Gastroesophageal sphincter (tissue), 4 donors: ENCODE data around the gene TMEM86A. TPM values are rescaled to one million over a fixed set of nuclear protein-coding genes. Genes with fewer than 3 reads are reported as not detected.

Experiments used
- ATAC-seq: fragments of 150-250 bp; one replicate; pipeline ENCODE4 v1.9.1; 2016; ENCODE audit warnings: mild to moderate bottlenecking, moderate library complexity
- H3K27ac ChIP-seq, 4 donors: fragments of 200-600 bp; sonication (generic) in 3 of 4; 1 replicate in 3 of 4; 2 replicates in 1 of 4; pipeline ENCODE4 v1.5.1; 2016 to 2019
- H3K27me3 ChIP-seq: fragments of 200-600 bp; sonication (generic); one replicate; pipeline ENCODE4 v1.5.1; 2019
- H3K36me3 ChIP-seq, 2 donors: fragments of 200-600 bp; sonication (generic); one replicate each; pipeline ENCODE4 v1.5.1; 2019; ENCODE audit warnings: control low read depth in 1 of 2
- H3K4me1 ChIP-seq, 3 donors: fragments of 200-600 bp; sonication (generic); 1 replicate in 2 of 3; 2 replicates in 1 of 3; pipeline ENCODE4 v1.5.1; 2016 to 2019; ENCODE audit warnings: control low read depth in 2 of 3
- H3K4me3 ChIP-seq, 2 donors: fragments of 200-600 bp; sonication (generic); one replicate each; pipeline ENCODE4 v1.5.1; 2019; ENCODE audit warnings: mild to moderate bottlenecking in 1 of 2, moderate library complexity in 1 of 2
- H3K9me3 ChIP-seq, 3 donors: fragments of 200-600 bp; sonication (generic); one replicate each; pipeline ENCODE4 v1.5.1; 2017 to 2019; ENCODE audit warnings: control low read depth in 2 of 3
- CTCF ChIP-seq, 4 experiments: fragments of 200-600 bp in 2 of 4; fragments of 450-650 bp in 2 of 4; sonication (generic) in 1 of 4; IDR thresholded peaks; one replicate each; pipeline ENCODE4 v1.5.1; 2017 to 2019; ENCODE audit warnings: antibody characterized with exemption in 4 of 4, mild to moderate bottlenecking in 2 of 4, moderate library complexity in 2 of 4
- EP300 ChIP-seq: sonication (generic); formaldehyde crosslinking; IDR thresholded peaks from one replicate; pipeline ENCODE4 v1.6.1; 2017; ENCODE audit warnings: antibody characterized with exemption, mild to moderate bottlenecking
- POLR2A ChIP-seq, 2 donors: fragments of 450-650 bp; IDR thresholded peaks; one replicate each; pipeline ENCODE4 v1.6.1; 2017; ENCODE audit warnings: antibody characterized with exemption in 2 of 2, mild to moderate bottlenecking in 2 of 2, moderate library complexity in 1 of 2
- POLR2AphosphoS5 ChIP-seq: sonication (generic); formaldehyde crosslinking; IDR thresholded peaks from one replicate; pipeline ENCODE4 v1.6.1; 2017; ENCODE audit warnings: antibody characterized with exemption
- WGBS, 2 donors: methylation state at CpG; one replicate each; pipeline ENCODE4 v1.1.5; 2018; ENCODE audit warnings: low coverage in 1 of 2; 5-methylcytosine and 5-hydroxymethylcytosine counted together
- total RNA-seq, 4 donors: library from RNA; depleted of rRNA; stranded (reverse); fragments of >200 nt; gene quantifications; one replicate each; pipeline ENCODE4 v1.1.0, GENCODE V29; 2016

TMEM86A gene
- total RNA-seq, 4 donors from 2014 or later, result 2.6 to 5.5 (median 3.1) TPM

- no peak for ATAC-seq
Observed at GRCh38 chr11:18700872-18701271, 2.3 kb downstream of the TMEM86A start.

GRCh38 chr11:18701614-18702216 lies 3.1 kb downstream of the TMEM86A start:
- Histone ChIP-seq H3K36me3 (peaks cover 0 to 24% of the 10 kb centered on the region in 2 donors), H3K9me3 (no peaks in the 10 kb centered on the region), H3K27me3 (no peaks in the 10 kb centered on the region), H3K4me1 (peaks cover 0 to 47% (median 6%) of the 10 kb centered on the region in 3 donors), H3K27ac (no peak overlapping the region), H3K4me3 (no peak overlapping the region)
- ATAC-seq, result no peak
- TF ChIP-seq EP300 (no peak), CTCF (IDR thresholded peaks at IDR 0.05) (no peak), POLR2AphosphoS5 (no peak), POLR2A (IDR thresholded peaks at IDR 0.05) (no peak)
- 100% methylated on average over 1 to 2 of the region's 17 CpGs for WGBS, 2 donors

More at GRCh38 chr11:18700872-18701271, 2.3 kb downstream of the TMEM86A start:
- Histone ChIP-seq H3K36me3 (peaks cover 0 to 24% of the 10 kb centered on the region in 2 donors), H3K4me1 (peaks cover 0 to 39% (median 6%) of the 10 kb centered on the region in 3 donors), H3K9me3 (no peaks in the 10 kb centered on the region), H3K27me3 (no peaks in the 10 kb centered on the region), H3K4me3 (no peak overlapping the region), H3K27ac (no peak overlapping the region)
- WGBS, 2 donors, result 92% methylated on average over 6 of the region's 7 CpGs; no CpG with 5 or more reads in 1 of the 2 donors
- TF ChIP-seq EP300 (no peak), CTCF (IDR thresholded peaks at IDR 0.05) (no peak), POLR2AphosphoS5 (no peak)

- WGBS, 2 donors, result 86% methylated on average over 1 of the region's 2 CpGs; no CpG with 5 or more reads in 1 of the 2 donors
- Histone ChIP-seq H3K27me3 (no peaks in the 10 kb centered on the region), H3K4me1 (peaks cover 0 to 48% (median 6%) of the 10 kb centered on the region in 3 donors), H3K4me3 (no peak overlapping the region), H3K9me3 (no peaks in the 10 kb centered on the region), H3K27ac (no peak overlapping the region), H3K36me3 (peaks cover 0 to 24% of the 10 kb centered on the region in 2 donors)
- ATAC-seq, result no peak
- TF ChIP-seq POLR2A (IDR thresholded peaks at IDR 0.05) (no peak), EP300 (no peak), CTCF (IDR thresholded peaks at IDR 0.05) (no peak), POLR2AphosphoS5 (no peak)
Observed at GRCh38 chr11:18703001-18703763, 4.6 kb downstream of the TMEM86A start.

GRCh38 chr11:18704045-18704645 lies 5.6 kb downstream of the TMEM86A start:
- Histone ChIP-seq H3K27ac (no peak overlapping the region), H3K36me3 (peaks cover 0 to 24% of the 10 kb centered on the region in 2 donors), H3K9me3 (no peaks in the 10 kb centered on the region), H3K4me1 (peaks cover 0 to 43% (median 6%) of the 10 kb centered on the region in 3 donors), H3K4me3 (no peak overlapping the region), H3K27me3 (no peaks in the 10 kb centered on the region)
- TF ChIP-seq POLR2A (IDR thresholded peaks at IDR 0.05) (no peak), POLR2AphosphoS5 (no peak), CTCF (IDR thresholded peaks at IDR 0.05) (no peak), EP300 (no peak)
- 86 to 96% methylated on average over 4 to 5 of the region's 5 CpGs for WGBS, 2 donors
- no peak for ATAC-seq
